CD4-positive, alpha-beta memory T cell (primary cell): ENCODE data around the gene SFXN3. TPM values are rescaled to one million over a fixed set of nuclear protein-coding genes. Genes with fewer than 3 reads are reported as not detected.

Experiments used
- CTCF ChIA-PET: fragments of 350-600 bp; sonication (Branson Sonifier 250); formaldehyde crosslinking; loops from one replicate; lab custom pipeline; 2021; ENCODE audit warnings: inconsistent platforms; ENCODE audit not compliant: partially characterized antibody; lab: Charles Lee
- POLR2A ChIA-PET: fragments of 350-600 bp; sonication (Branson Sonifier 250); formaldehyde crosslinking; loops from one replicate; lab custom pipeline; 2021; ENCODE audit not compliant: partially characterized antibody; lab: Charles Lee
- DNase-seq, 5 donors: peaks; one replicate each; pipeline versions ENCODE4 v3.0.0 to v3.0.0-alpha.2; 2020 to 2022; ENCODE audit warnings: mixed read lengths in 1 of 5
- H3K27ac ChIP-seq: one replicate; pipeline ENCODE4 v1.7.0; 2013; ENCODE audit warnings: low read depth, low read length
- H3K27me3 ChIP-seq: 2 replicates; pipeline ENCODE4 v1.7.0; 2013; ENCODE audit warnings: mild to moderate bottlenecking, low read length, moderate library complexity; ENCODE audit not compliant: insufficient read depth
- H3K36me3 ChIP-seq: 2 replicates; pipeline ENCODE4 v1.7.0; 2013; ENCODE audit warnings: mild to moderate bottlenecking, low read length, moderate library complexity; ENCODE audit not compliant: insufficient read depth
- H3K4me1 ChIP-seq: 2 replicates; pipeline ENCODE4 v1.7.0; 2013; ENCODE audit warnings: mild to moderate bottlenecking, low read length, moderate library complexity; ENCODE audit not compliant: insufficient read depth
- H3K4me3 ChIP-seq, 2 donors: one replicate each; pipeline ENCODE4 v1.7.0; 2013; ENCODE audit warnings: low read length in 2 of 2, mild to moderate bottlenecking in 1 of 2
- H3K9me3 ChIP-seq, 2 donors: one replicate each; pipeline ENCODE4 v1.7.0; 2013; ENCODE audit warnings: low read length in 2 of 2, control low read depth in 1 of 2; ENCODE audit not compliant: control insufficient read depth in 1 of 2
- H3K27ac Mint-ChIP-seq, 7 donors: one replicate each; pipeline ENCODE4 v1.8.0; 2020 to 2021; ENCODE audit warnings: mixed read lengths in 7 of 7, mild to moderate bottlenecking in 6 of 7, inconsistent platforms in 3 of 7, moderate library complexity in 3 of 7
- H3K27me3 Mint-ChIP-seq, 2 donors: one replicate each; pipeline ENCODE4 v1.8.0; 2020 to 2021; ENCODE audit warnings: mixed read lengths in 2 of 2
- H3K36me3 Mint-ChIP-seq, 2 donors: one replicate each; pipeline ENCODE4 v1.8.0; 2020 to 2021; ENCODE audit warnings: mixed read lengths in 2 of 2, inconsistent platforms in 1 of 2, mild to moderate bottlenecking in 1 of 2
- H3K4me1 Mint-ChIP-seq, 4 donors: one replicate each; pipeline ENCODE4 v1.8.0; 2020 to 2021; ENCODE audit warnings: mixed read lengths in 4 of 4, mild to moderate bottlenecking in 1 of 4
- H3K4me3 Mint-ChIP-seq, 8 donors: one replicate each; pipeline ENCODE4 v1.8.0; 2020 to 2021; ENCODE audit warnings: mixed read lengths in 8 of 8, mild to moderate bottlenecking in 7 of 8, moderate library complexity in 6 of 8, inconsistent platforms in 3 of 8
- H3K9me3 Mint-ChIP-seq, 8 donors: one replicate each; pipeline ENCODE4 v1.8.0; 2020 to 2021; ENCODE audit warnings: mixed read lengths in 8 of 8, mild to moderate bottlenecking in 5 of 8, inconsistent platforms in 3 of 8, moderate library complexity in 1 of 8
- intact Hi-C: fragments of 100-400 bp; cut with micrococcal nuclease; formaldehyde crosslinking; loops from one replicate; pipeline ENCODE4 v1.15.1; 2023
- polyA plus RNA-seq, 2 donors: library from polyadenylated mRNA; unstranded; fragments of 300-500 nt; fragmentation: Illumina TruSeq; gene quantifications; one replicate each; pipeline ENCODE4 v1.2.3, GENCODE V29; 2021
- total RNA-seq, 2 experiments: library from RNA; stranded (reverse); gene quantifications; one replicate each; pipeline ENCODE4 v1.2.3, GENCODE V29; 2021

SFXN3 gene
- total and polyA plus RNA-seq, 4 experiments from 2014 or later: 10.8 to 123 (median 69.5) TPM

GRCh38 chr10:101047961-101048892 is 17.2 kb downstream of the SFXN3 start:
- Histone ChIP-seq H3K36me3 (no peaks in the 10 kb centered on the region), H3K27ac (no peak overlapping the region), H3K4me3 (no peak overlapping the region), H3K9me3 (no peaks in the 10 kb centered on the region), H3K4me1 (peaks cover 13% of the 10 kb centered on the region), H3K27me3 (peaks cover 33% of the 10 kb centered on the region)
- no peaks in the 10 kb centered on the region for H3K36me3 Mint-ChIP-seq
- ChIA-PET CTCF (interaction anchor here (1.1 to 26.6 kb wide), 3 partner anchors 9 to 74 kb away, joined by 3 to 645 read pairs (median 3); partner anchors contain the start of gene KAZALD1), POLR2A (interaction anchor here (1.0 kb wide), 1 partner anchor 18 kb away, joined by 3 read pairs; the partner anchor contains the start of genes PDZD7 and SFXN3)
- DNase-seq: no peak
- peaks cover 37 to 38% of the 10 kb centered on the region in 2 donors for H3K27me3 Mint-ChIP-seq
- intact Hi-C loops: no loop called here
- peaks cover 5 to 29% (median 13%) of the 10 kb centered on the region in 4 donors for H3K4me1 Mint-ChIP-seq
- no peak overlapping the region for H3K4me3 Mint-ChIP-seq
- H3K27ac Mint-ChIP-seq: no peak overlapping the region
- H3K9me3 Mint-ChIP-seq: no peaks in the 10 kb centered on the region

DNA sequence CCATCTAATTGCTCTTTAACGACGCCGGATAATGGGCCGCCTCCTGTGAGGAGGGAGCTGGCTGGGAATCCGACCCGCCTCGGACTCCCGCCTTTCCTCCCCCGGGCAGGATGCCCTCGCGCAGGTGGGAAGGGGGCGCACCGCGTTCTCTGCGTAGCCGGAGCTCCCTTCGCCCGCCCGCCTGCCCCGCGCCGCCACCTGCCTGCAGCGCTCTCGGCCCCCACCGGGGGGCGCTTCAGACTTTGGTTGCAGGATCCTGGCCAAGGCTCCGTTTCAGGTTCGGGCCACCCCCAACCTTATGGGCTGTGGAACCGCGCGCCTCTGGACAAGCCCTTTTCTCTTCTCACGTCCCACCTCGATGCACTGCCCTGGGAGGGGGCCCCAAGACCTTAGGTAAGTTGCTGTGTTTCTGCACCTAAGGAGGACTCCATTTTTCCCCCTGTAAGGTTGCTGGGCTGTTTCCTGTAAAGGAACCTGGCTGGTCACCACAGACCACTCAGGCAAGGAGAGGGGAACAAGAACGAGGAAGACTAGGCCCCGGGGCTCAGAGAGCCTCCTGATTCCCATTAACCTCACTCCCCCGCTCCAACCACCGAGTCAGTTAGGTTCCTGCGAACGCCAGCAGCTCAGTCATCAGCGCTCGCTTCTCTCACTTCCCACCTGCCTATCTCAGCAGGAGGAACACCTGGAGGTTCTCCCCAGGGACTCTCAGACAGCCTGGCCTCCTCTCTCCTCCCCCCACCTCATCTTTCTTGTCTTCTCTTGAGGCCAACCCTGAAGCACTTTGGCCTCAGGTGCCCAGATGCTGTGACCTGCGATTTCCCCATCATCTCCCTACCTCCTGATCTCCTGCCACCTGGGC is 19.4 kb downstream of the SFXN3 start:
- no peak overlapping the region for H3K27ac ChIP-seq
- peaks cover 33% of the 10 kb centered on the region for H3K27me3 ChIP-seq
- Mint-ChIP-seq H3K4me3 (peak overlapping the region in 6 of 8 donors; percentile 13 to 65 (median 41)), H3K27me3 (peaks cover 35 to 38% of the 10 kb centered on the region in 2 donors), H3K9me3 (no peaks in the 10 kb centered on the region), H3K27ac (peak overlapping the region in 1 of 7 donors; percentile 75), H3K4me1 (peaks cover 3 to 25% (median 8%) of the 10 kb centered on the region in 4 donors), H3K36me3 (no peaks in the 10 kb centered on the region)
- intact Hi-C loops: loop anchor here (1.0 kb wide), 1 partner anchor 8 kb away; no protein-coding TSS in a partner anchor
- POLR2A ChIA-PET: interaction anchor here (1.0 to 4.0 kb wide), 8 partner anchors 8 to 52 kb away, joined by 3 to 20 read pairs (median 4); partner anchors contain the start of genes KAZALD1, PDZD7 and SFXN3
- CTCF ChIA-PET: interaction anchor here (0.6 to 26.6 kb wide), 22 partner anchors 8 to 1997 kb away, joined by 3 to 645 read pairs (median 6); partner anchors contain the start of genes KAZALD1, PDZD7 and SFXN3
- no peak overlapping the region for H3K4me3 ChIP-seq
- DNase-seq: peak; percentile 72 to 81 (median 73)
- H3K9me3 ChIP-seq: no peaks in the 10 kb centered on the region
- no peaks in the 10 kb centered on the region for H3K36me3 ChIP-seq
- peaks cover 10% of the 10 kb centered on the region for H3K4me1 ChIP-seq

DNA sequence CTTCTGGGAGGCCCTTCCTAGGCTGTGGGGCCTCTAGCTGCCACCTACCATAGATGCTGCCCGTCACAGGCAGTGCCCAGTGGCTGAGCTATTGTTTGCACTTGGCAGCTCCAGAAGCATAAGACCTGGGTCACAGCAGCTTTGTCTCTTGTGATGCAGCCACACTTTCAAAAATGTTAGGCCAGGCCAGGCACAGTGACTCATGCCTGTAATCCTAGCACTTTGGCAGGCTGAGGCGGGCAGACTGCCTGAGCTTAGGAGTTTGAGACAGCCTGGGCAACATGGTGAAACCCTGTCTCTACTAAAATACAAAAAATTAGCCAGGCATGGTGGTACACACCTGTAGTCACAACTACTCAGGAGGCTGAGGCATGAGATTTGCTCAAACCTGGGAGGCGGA is 21.3 kb downstream of the SFXN3 start:
- peaks cover 3 to 25% (median 8%) of the 10 kb centered on the region in 4 donors for H3K4me1 Mint-ChIP-seq
- H3K9me3 Mint-ChIP-seq: no peaks in the 10 kb centered on the region
- Histone ChIP-seq H3K27ac (no peak overlapping the region), H3K9me3 (no peaks in the 10 kb centered on the region), H3K27me3 (peaks cover 33% of the 10 kb centered on the region), H3K36me3 (no peaks in the 10 kb centered on the region), H3K4me3 (no peak overlapping the region), H3K4me1 (peaks cover 10% of the 10 kb centered on the region)
- peaks cover 29 to 31% of the 10 kb centered on the region in 2 donors for H3K27me3 Mint-ChIP-seq
- H3K4me3 Mint-ChIP-seq: no peak overlapping the region
- no peak overlapping the region for H3K27ac Mint-ChIP-seq
- DNase-seq: no peak
- ChIA-PET CTCF (interaction anchor here (0.6 to 26.6 kb wide), 9 partner anchors 10 to 89 kb away, joined by 3 to 645 read pairs (median 17); partner anchors contain the start of genes KAZALD1, PDZD7 and SFXN3), POLR2A (interaction anchor here (2.6 to 4.0 kb wide), 3 partner anchors 10 to 15 kb away, joined by 10 to 20 read pairs (median 16); partner anchors contain the start of gene KAZALD1)
- H3K36me3 Mint-ChIP-seq: no peaks in the 10 kb centered on the region
- intact Hi-C loops: no loop called here

DNA sequence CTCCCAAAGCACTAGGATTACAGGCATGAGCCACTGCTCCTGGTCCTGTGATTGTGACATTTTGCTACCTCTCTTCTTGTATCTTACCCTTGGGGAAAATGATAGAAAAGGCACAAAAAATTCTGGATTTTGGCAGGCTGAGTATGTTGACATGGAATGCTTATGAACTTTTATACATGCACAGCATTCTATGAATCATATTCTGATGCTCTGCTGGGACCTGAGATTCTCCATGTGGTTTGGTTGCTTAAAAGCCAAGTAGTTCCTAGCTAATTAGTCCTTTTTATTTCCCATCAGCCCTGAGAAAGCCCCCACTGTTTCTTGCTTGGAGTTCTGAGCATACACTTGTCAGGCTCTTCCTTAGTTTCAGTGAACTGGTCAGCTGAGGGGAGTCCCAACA is 22.5 kb downstream of the SFXN3 start:
- Histone ChIP-seq H3K4me3 (no peak overlapping the region), H3K9me3 (no peaks in the 10 kb centered on the region), H3K4me1 (peaks cover 10% of the 10 kb centered on the region), H3K27ac (no peak overlapping the region), H3K36me3 (no peaks in the 10 kb centered on the region), H3K27me3 (peaks cover 25% of the 10 kb centered on the region)
- no peak overlapping the region for H3K4me3 Mint-ChIP-seq
- CTCF ChIA-PET: interaction anchor here (1.3 to 26.6 kb wide), 5 partner anchors 10 to 97 kb away, joined by 3 to 645 read pairs (median 31); partner anchors contain the start of gene KAZALD1
- POLR2A ChIA-PET: interaction anchor here (4.0 kb wide), 1 partner anchor 9 kb away, joined by 16 read pairs; the partner anchor contains the start of gene KAZALD1
- intact Hi-C loops: no loop called here
- H3K27ac Mint-ChIP-seq: peak overlapping the region in 1 of 7 donors; percentile 46
- no peak for DNase-seq
- H3K9me3 Mint-ChIP-seq: no peaks in the 10 kb centered on the region
- no peaks in the 10 kb centered on the region for H3K36me3 Mint-ChIP-seq
- H3K27me3 Mint-ChIP-seq: peaks cover 20 to 22% of the 10 kb centered on the region in 2 donors
- peaks cover 2 to 22% (median 8%) of the 10 kb centered on the region in 4 donors for H3K4me1 Mint-ChIP-seq

GRCh38 chr10:101054351-101054750 is 23.3 kb downstream of the SFXN3 start:
- Histone ChIP-seq H3K27me3 (peaks cover 17% of the 10 kb centered on the region), H3K27ac (no peak overlapping the region), H3K36me3 (no peaks in the 10 kb centered on the region), H3K4me3 (no peak overlapping the region), H3K4me1 (peaks cover 10% of the 10 kb centered on the region), H3K9me3 (no peaks in the 10 kb centered on the region)
- ChIA-PET CTCF (interaction anchor here (0.9 to 26.6 kb wide), 3 partner anchors 9 to 88 kb away, joined by 3 to 645 read pairs (median 3); partner anchors contain the start of gene KAZALD1), POLR2A (no interaction called here)
- DNase-seq: no peak
- peaks cover 13 to 14% of the 10 kb centered on the region in 2 donors for H3K27me3 Mint-ChIP-seq
- no peak overlapping the region for H3K27ac Mint-ChIP-seq
- no peaks in the 10 kb centered on the region for H3K36me3 Mint-ChIP-seq
- H3K4me1 Mint-ChIP-seq: peaks cover 2 to 14% (median 8%) of the 10 kb centered on the region in 4 donors
- no peak overlapping the region for H3K4me3 Mint-ChIP-seq
- no peaks in the 10 kb centered on the region for H3K9me3 Mint-ChIP-seq
- intact Hi-C loops: no loop called here

DNA sequence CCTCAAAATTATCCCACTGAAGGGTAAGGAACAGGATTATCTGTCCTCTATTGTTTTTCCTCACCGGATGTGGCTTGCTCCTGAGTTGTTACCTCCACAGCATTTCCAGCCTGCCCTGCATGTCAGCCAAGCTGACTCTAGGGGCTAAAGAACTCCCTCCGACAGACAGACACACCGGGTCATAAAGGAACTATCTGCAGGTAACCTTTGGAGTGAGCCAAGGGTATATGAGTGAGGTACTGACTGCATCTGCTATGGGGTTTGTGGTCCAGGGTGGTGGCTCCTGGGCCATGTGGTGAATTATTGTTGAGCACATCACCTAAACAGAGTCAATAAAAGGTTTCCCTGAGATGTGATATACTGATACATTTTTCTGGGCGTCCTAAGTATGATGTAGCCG is 23.8 kb downstream of the SFXN3 start:
- Histone ChIP-seq H3K36me3 (no peaks in the 10 kb centered on the region), H3K9me3 (no peaks in the 10 kb centered on the region), H3K27ac (no peak overlapping the region), H3K27me3 (peaks cover 15% of the 10 kb centered on the region), H3K4me3 (no peak overlapping the region), H3K4me1 (peaks cover 8% of the 10 kb centered on the region)
- ChIA-PET POLR2A (no interaction called here), CTCF (interaction anchor here (0.7 to 26.6 kb wide), 3 partner anchors 6 to 87 kb away, joined by 3 to 645 read pairs (median 645); partner anchors contain the start of gene KAZALD1)
- Mint-ChIP-seq H3K27me3 (peaks cover 8 to 9% of the 10 kb centered on the region in 2 donors), H3K4me3 (no peak overlapping the region), H3K9me3 (no peaks in the 10 kb centered on the region), H3K27ac (peak overlapping the region in 1 of 7 donors; percentile 2), H3K36me3 (no peaks in the 10 kb centered on the region), H3K4me1 (peaks cover 2 to 12% (median 9%) of the 10 kb centered on the region in 4 donors)
- no peak for DNase-seq
- intact Hi-C loops: no loop called here
